ENCODE measurements around the gene OR10H3. TPM values are rescaled to one million over a fixed set of nuclear protein-coding genes. Genes with fewer than 3 reads are reported as not detected.

Gene OR10H3
- polyA plus RNA-seq, 1 donor from 2014 or later = not detected

DNA sequence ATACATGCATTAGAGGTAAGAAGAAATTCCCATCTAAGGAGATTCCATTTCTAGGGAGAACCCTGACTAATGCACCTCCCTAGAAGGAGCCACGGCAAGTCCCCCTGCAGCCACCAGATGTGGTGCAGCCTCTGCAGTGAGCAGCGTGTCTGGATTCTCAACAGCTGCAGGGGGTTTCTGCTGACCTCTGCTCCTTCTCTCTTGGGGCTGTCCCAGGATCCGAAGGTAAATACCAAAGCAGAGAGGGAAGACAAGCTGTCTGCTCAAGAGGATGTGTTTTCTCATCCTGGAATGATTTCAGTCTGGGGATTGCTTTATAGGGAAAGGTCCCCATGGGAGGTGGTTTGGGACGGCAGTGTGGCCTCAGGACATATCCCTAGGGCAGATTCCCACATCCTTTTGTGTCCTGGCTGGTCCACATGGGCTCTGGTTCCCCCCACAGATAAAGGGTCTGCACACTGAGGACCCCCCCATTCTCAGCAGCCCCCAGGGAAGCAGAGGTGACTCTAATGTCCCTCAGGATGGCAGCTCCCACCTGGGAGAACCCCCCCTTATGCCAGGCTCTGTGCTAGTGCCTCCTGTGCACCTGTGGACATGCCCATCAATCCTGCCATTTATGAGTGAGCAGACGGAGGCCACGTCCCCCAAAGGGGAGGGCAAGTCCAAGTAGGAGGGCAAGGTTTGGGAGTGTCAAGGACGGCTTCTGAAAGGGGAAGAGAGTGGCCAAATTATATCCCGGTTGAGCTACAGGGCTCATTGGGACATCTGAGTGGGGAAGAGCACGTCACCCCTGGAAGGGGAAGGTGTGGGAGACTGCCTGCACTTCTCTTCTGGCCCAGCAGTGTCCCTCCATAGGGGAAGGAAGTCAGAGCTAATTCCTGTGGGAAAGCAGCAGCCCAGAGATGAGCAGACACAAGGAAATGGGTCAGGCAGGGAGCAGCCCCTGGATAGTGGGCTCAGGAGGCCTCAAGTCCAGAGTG is 39.5 kb downstream of the OR10H3 start:
- Histone ChIP-seq H3K79me2 (replicated peaks; ENCODE audit: insufficient read depth, low read length) (no peaks in the 10 kb centered on the region), H2AFZ (ENCODE audit: low read depth, low read length) (no peak overlapping the region), H3K27ac (ENCODE audit: low read length) (no peak overlapping the region), H3K9me2 (ENCODE audit: insufficient read depth, low read length) (no peaks in the 10 kb centered on the region), H3K4me2 (ENCODE audit: low read length) (no peak overlapping the region), H3F3A (ENCODE audit: insufficient read depth, low read length, poor library complexity, severe bottlenecking) (no peaks in the 10 kb centered on the region), H3K27me3 (ENCODE audit: insufficient read depth, low read depth, low read length) (no peaks in the 10 kb centered on the region), H3K36me3 (ENCODE audit: insufficient read depth, low read length) (no peaks in the 10 kb centered on the region), H3K4me3 (ENCODE audit: low read length) (no peak overlapping the region), H4K20me1 (ENCODE audit: insufficient read depth) (no peaks in the 10 kb centered on the region), H3K9me3 (ENCODE audit: low read length) (peaks cover 10% of the 10 kb centered on the region), H3K9ac (ENCODE audit: low read length) (no peak overlapping the region)
- TF ChIP-seq MXI1 (conservative IDR thresholded peaks at IDR 0.05; ENCODE audit: poor library complexity, severe bottlenecking) (no peak), RAD21 (conservative IDR thresholded peaks at IDR 0.05) (no peak), POLR2AphosphoS5 (IDR thresholded peaks at IDR 0.05) (no peak), EZH2 (IDR thresholded peaks at IDR 0.05; ENCODE audit: borderline replicate concordance, insufficient read depth, low read length, poor library complexity, severe bottlenecking) (no peak)

DNA sequence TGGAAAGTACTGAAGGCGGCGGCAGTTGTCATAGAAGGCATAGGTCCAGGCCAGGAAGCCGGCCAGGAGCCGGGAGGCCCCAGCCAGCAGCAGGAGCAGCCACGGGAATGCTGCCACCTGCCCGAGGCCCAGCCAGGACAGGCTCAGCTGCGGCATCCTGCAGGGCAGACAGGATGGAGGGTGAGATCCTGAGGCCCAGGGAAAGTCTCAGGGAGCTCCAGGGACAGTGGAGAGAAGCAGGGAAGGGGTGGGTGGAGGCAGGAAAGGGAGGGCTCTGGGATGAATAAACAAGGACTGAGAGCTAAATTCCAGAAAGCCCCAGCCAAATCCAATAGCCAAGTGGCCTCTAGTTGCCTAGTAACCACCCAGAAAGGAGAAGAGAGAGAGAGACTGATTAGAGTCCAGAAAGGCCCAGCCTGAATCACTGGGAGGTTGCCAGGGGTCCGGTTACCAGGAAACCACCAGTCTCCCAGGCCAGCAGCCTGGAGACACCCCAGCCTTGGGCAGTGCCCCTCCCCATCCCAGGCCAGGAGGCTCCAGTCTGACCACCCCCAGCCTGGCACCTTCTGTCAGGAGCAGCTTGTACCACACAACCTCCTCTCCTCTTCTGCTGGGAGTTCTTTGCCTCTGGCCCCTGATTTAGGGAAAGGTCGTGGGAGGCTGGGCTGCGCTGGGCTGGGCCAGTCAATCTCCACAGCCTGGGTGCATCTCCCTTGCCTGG is 42.1 kb downstream of the OR10H3 start:
- no peak overlapping the region for H3K27ac ChIP-seq (ENCODE audit: low read length)
- no peak overlapping the region for H2AFZ ChIP-seq (ENCODE audit: low read depth, low read length)
- H3K9me2 ChIP-seq (ENCODE audit: insufficient read depth, low read length) = no peaks in the 10 kb centered on the region
- no peak overlapping the region for H3K4me3 ChIP-seq (ENCODE audit: low read length)
- no peak for TF ChIP-seq EZH2 (IDR thresholded peaks at IDR 0.05; ENCODE audit: borderline replicate concordance, insufficient read depth, low read length, poor library complexity, severe bottlenecking)
- TF ChIP-seq SMC3 (conservative IDR thresholded peaks at IDR 0.05; ENCODE audit: poor library complexity) = no peak
- TF ChIP-seq MXI1 (conservative IDR thresholded peaks at IDR 0.05; ENCODE audit: poor library complexity, severe bottlenecking) = no peak
- no peak for TF ChIP-seq RAD21 (conservative IDR thresholded peaks at IDR 0.05)
- TF ChIP-seq, protein P1, sequence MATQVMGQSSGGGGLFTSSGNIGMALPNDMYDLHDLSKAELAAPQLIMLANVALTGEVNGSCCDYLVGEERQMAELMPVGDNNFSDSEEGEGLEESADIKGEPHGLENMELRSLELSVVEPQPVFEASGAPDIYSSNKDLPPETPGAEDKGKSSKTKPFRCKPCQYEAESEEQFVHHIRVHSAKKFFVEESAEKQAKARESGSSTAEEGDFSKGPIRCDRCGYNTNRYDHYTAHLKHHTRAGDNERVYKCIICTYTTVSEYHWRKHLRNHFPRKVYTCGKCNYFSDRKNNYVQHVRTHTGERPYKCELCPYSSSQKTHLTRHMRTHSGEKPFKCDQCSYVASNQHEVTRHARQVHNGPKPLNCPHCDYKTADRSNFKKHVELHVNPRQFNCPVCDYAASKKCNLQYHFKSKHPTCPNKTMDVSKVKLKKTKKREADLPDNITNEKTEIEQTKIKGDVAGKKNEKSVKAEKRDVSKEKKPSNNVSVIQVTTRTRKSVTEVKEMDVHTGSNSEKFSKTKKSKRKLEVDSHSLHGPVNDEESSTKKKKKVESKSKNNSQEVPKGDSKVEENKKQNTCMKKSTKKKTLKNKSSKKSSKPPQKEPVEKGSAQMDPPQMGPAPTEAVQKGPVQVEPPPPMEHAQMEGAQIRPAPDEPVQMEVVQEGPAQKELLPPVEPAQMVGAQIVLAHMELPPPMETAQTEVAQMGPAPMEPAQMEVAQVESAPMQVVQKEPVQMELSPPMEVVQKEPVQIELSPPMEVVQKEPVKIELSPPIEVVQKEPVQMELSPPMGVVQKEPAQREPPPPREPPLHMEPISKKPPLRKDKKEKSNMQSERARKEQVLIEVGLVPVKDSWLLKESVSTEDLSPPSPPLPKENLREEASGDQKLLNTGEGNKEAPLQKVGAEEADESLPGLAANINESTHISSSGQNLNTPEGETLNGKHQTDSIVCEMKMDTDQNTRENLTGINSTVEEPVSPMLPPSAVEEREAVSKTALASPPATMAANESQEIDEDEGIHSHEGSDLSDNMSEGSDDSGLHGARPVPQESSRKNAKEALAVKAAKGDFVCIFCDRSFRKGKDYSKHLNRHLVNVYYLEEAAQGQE (IDR thresholded peaks at IDR 0.05; ENCODE audit: borderline replicate concordance) = no peak
- no peak for TF ChIP-seq EP300 (conservative IDR thresholded peaks at IDR 0.05; ENCODE audit: poor library complexity, severe bottlenecking)
- TF ChIP-seq TAF1 (IDR thresholded peaks at IDR 0.05; ENCODE audit: low read depth) = no peak
- TF ChIP-seq POLR2AphosphoS5 (IDR thresholded peaks at IDR 0.05) = no peak
- TF ChIP-seq CTCF (IDR thresholded peaks at IDR 0.05; ENCODE audit: poor library complexity, severe bottlenecking) = no peak
- no peak overlapping the region for H3K9ac ChIP-seq (ENCODE audit: low read length)
- no peaks in the 10 kb centered on the region for H3K79me2 ChIP-seq (replicated peaks; ENCODE audit: insufficient read depth, low read length)
- no peak overlapping the region for H3K4me2 ChIP-seq (ENCODE audit: low read length)
- no peaks in the 10 kb centered on the region for H3K27me3 ChIP-seq (ENCODE audit: insufficient read depth, low read depth, low read length)
- no peaks in the 10 kb centered on the region for H4K20me1 ChIP-seq (ENCODE audit: insufficient read depth)
- H3F3A ChIP-seq (ENCODE audit: insufficient read depth, low read length, poor library complexity, severe bottlenecking) = no peaks in the 10 kb centered on the region
- peaks cover 10% of the 10 kb centered on the region for H3K9me3 ChIP-seq (ENCODE audit: low read length)
- no peaks in the 10 kb centered on the region for H3K36me3 ChIP-seq (ENCODE audit: insufficient read depth, low read length)

Data from neural cell (in vitro differentiated cells).